Measurements from ENCODE around the gene SATB2. TPM values are rescaled to one million over a fixed set of nuclear protein-coding genes. Genes with fewer than 3 reads are reported as not detected.

SATB2 gene
- total and polyA plus RNA-seq, 3 experiments from 2014 or later = 0.09 to 0.13 TPM; not detected in 1

GRCh38 chr2:199469514-199470360 is 12.0 kb upstream of the SATB2 start:
- Histone ChIP-seq H3K27me3 (ENCODE audit: insufficient read depth, low read length, poor library complexity, severe bottlenecking) (peaks cover 81% of the 10 kb centered on the region), H3K4me3 (ENCODE audit: low read length) (no peak overlapping the region), H3K9me3 (ENCODE audit: low read length) (no peaks in the 10 kb centered on the region), H3K4me1 (ENCODE audit: insufficient read depth, low read length) (peaks cover 7% of the 10 kb centered on the region), H3K27ac (ENCODE audit: low read depth, low read length) (no peak overlapping the region), H3K36me3 (ENCODE audit: insufficient read depth, low read length) (no peaks in the 10 kb centered on the region)
- DNase-seq = no peak
- Mint-ChIP-seq H3K9me3 (peaks cover 0 to 22% (median 8%) of the 10 kb centered on the region in 5 donors), H3K4me1 (peaks cover 6 to 28% (median 17%) of the 10 kb centered on the region in 3 donors), H3K4me3 (peak overlapping the region in 2 of 7 donors; percentile 11 to 70), H3K27ac (peak overlapping the region in 1 of 8 donors; percentile 48), H3K36me3 (no peaks in the 10 kb centered on the region), H3K27me3 (peaks cover 76 to 94% of the 10 kb centered on the region in 2 donors)
- CTCF ChIA-PET = interaction anchor here (1.8 kb wide), 1 partner anchor 11 kb away, joined by 4 read pairs; no protein-coding TSS in a partner anchor
- POLR2A ChIA-PET = no interaction called here

GRCh38 chr2:199468561-199469513 is 11.1 kb upstream of the SATB2 start:
- Histone ChIP-seq H3K9me3 (ENCODE audit: low read length) (no peaks in the 10 kb centered on the region), H3K36me3 (ENCODE audit: insufficient read depth, low read length) (no peaks in the 10 kb centered on the region), H3K27ac (ENCODE audit: low read depth, low read length) (no peak overlapping the region), H3K4me1 (ENCODE audit: insufficient read depth, low read length) (peaks cover 11% of the 10 kb centered on the region), H3K4me3 (ENCODE audit: low read length) (no peak overlapping the region), H3K27me3 (ENCODE audit: insufficient read depth, low read length, poor library complexity, severe bottlenecking) (peaks cover 82% of the 10 kb centered on the region)
- peaks cover 6 to 28% (median 17%) of the 10 kb centered on the region in 3 donors for H3K4me1 Mint-ChIP-seq
- H3K27ac Mint-ChIP-seq = peak overlapping the region in 1 of 8 donors; percentile 48
- H3K9me3 Mint-ChIP-seq = peaks cover 0 to 22% (median 9%) of the 10 kb centered on the region in 5 donors
- DNase-seq = no peak
- ChIA-PET CTCF (interaction anchor here (1.8 kb wide), 1 partner anchor 11 kb away, joined by 4 read pairs; no protein-coding TSS in a partner anchor), POLR2A (no interaction called here)
- H3K27me3 Mint-ChIP-seq = peaks cover 81 to 88% of the 10 kb centered on the region in 2 donors
- no peaks in the 10 kb centered on the region for H3K36me3 Mint-ChIP-seq
- H3K4me3 Mint-ChIP-seq = peak overlapping the region in 3 of 7 donors; percentile 37 to 70 (median 39)

GRCh38 chr2:199467066-199467822 is 9.5 kb upstream of the SATB2 start:
- peaks cover 8 to 28% (median 17%) of the 10 kb centered on the region in 3 donors for H3K4me1 Mint-ChIP-seq
- no peaks in the 10 kb centered on the region for H3K36me3 Mint-ChIP-seq
- H3K27me3 ChIP-seq (ENCODE audit: insufficient read depth, low read length, poor library complexity, severe bottlenecking) = peaks cover 92% of the 10 kb centered on the region
- CTCF ChIA-PET = no interaction called here
- no peaks in the 10 kb centered on the region for H3K36me3 ChIP-seq (ENCODE audit: insufficient read depth, low read length)
- peaks cover 0 to 18% (median 9%) of the 10 kb centered on the region in 5 donors for H3K9me3 Mint-ChIP-seq
- H3K27ac ChIP-seq (ENCODE audit: low read depth, low read length) = no peak overlapping the region
- peaks cover 22% of the 10 kb centered on the region for H3K4me1 ChIP-seq (ENCODE audit: insufficient read depth, low read length)
- H3K27me3 Mint-ChIP-seq = peaks cover 77 to 85% of the 10 kb centered on the region in 2 donors
- no peaks in the 10 kb centered on the region for H3K9me3 ChIP-seq (ENCODE audit: low read length)
- no peak overlapping the region for H3K4me3 Mint-ChIP-seq
- DNase-seq = no peak
- no peak overlapping the region for H3K4me3 ChIP-seq (ENCODE audit: low read length)
- POLR2A ChIA-PET = no interaction called here
- H3K27ac Mint-ChIP-seq = peak overlapping the region in 1 of 8 donors; percentile 80

GRCh38 chr2:199466692-199467065 is 8.9 kb upstream of the SATB2 start:
- Histone ChIP-seq H3K27ac (ENCODE audit: low read depth, low read length) (no peak overlapping the region), H3K27me3 (ENCODE audit: insufficient read depth, low read length, poor library complexity, severe bottlenecking) (peaks cover 92% of the 10 kb centered on the region), H3K4me3 (ENCODE audit: low read length) (no peak overlapping the region), H3K9me3 (ENCODE audit: low read length) (no peaks in the 10 kb centered on the region), H3K4me1 (ENCODE audit: insufficient read depth, low read length) (peaks cover 22% of the 10 kb centered on the region), H3K36me3 (ENCODE audit: insufficient read depth, low read length) (no peaks in the 10 kb centered on the region)
- Mint-ChIP-seq H3K27me3 (peaks cover 73 to 83% of the 10 kb centered on the region in 2 donors), H3K27ac (peak overlapping the region in 1 of 8 donors; percentile 64), H3K9me3 (peaks cover 0 to 19% (median 10%) of the 10 kb centered on the region in 5 donors), H3K4me1 (peaks cover 8 to 26% (median 17%) of the 10 kb centered on the region in 3 donors), H3K4me3 (no peak overlapping the region), H3K36me3 (no peaks in the 10 kb centered on the region)
- CTCF ChIA-PET = no interaction called here
- POLR2A ChIA-PET = no interaction called here
- DNase-seq = no peak

GRCh38 chr2:199465988-199466691 is 8.4 kb upstream of the SATB2 start:
- Mint-ChIP-seq H3K36me3 (no peaks in the 10 kb centered on the region), H3K4me3 (no peak overlapping the region), H3K27ac (peak overlapping the region in 1 of 8 donors; percentile 64), H3K27me3 (peaks cover 74 to 86% of the 10 kb centered on the region in 2 donors), H3K9me3 (peaks cover 0 to 22% (median 15%) of the 10 kb centered on the region in 5 donors), H3K4me1 (peaks cover 6 to 22% (median 17%) of the 10 kb centered on the region in 3 donors)
- CTCF ChIA-PET = no interaction called here
- Histone ChIP-seq H3K27me3 (ENCODE audit: insufficient read depth, low read length, poor library complexity, severe bottlenecking) (peaks cover 92% of the 10 kb centered on the region), H3K36me3 (ENCODE audit: insufficient read depth, low read length) (no peaks in the 10 kb centered on the region), H3K27ac (ENCODE audit: low read depth, low read length) (no peak overlapping the region), H3K4me3 (ENCODE audit: low read length) (no peak overlapping the region), H3K9me3 (ENCODE audit: low read length) (no peaks in the 10 kb centered on the region), H3K4me1 (ENCODE audit: insufficient read depth, low read length) (peaks cover 22% of the 10 kb centered on the region)
- DNase-seq = no peak
- POLR2A ChIA-PET = no interaction called here

GRCh38 chr2:199465390-199465789 is 7.7 kb upstream of the SATB2 start:
- Mint-ChIP-seq H3K4me3 (peak overlapping the region in 2 of 7 donors; percentile 12 to 33), H3K27ac (peak overlapping the region in 2 of 8 donors; percentile 4 to 64), H3K36me3 (no peaks in the 10 kb centered on the region), H3K4me1 (peaks cover 8 to 23% (median 18%) of the 10 kb centered on the region in 3 donors), H3K27me3 (peaks cover 74 to 85% of the 10 kb centered on the region in 2 donors), H3K9me3 (peaks cover 7 to 28% (median 19%) of the 10 kb centered on the region in 5 donors)
- DNase-seq = no peak
- Histone ChIP-seq H3K4me3 (ENCODE audit: low read length) (no peak overlapping the region), H3K27me3 (ENCODE audit: insufficient read depth, low read length, poor library complexity, severe bottlenecking) (peaks cover 92% of the 10 kb centered on the region), H3K27ac (ENCODE audit: low read depth, low read length) (no peak overlapping the region), H3K9me3 (ENCODE audit: low read length) (no peaks in the 10 kb centered on the region), H3K36me3 (ENCODE audit: insufficient read depth, low read length) (no peaks in the 10 kb centered on the region), H3K4me1 (ENCODE audit: insufficient read depth, low read length) (peaks cover 22% of the 10 kb centered on the region)
- CTCF ChIA-PET = no interaction called here
- POLR2A ChIA-PET = no interaction called here

All from CD8-positive, alpha-beta memory T cell (primary cell).